GM11168 (cell line): ENCODE results near the gene ICE2.

ENCODE experiments used
- in situ Hi-C: fragments of 300-500 bp; cut with MboI; formaldehyde crosslinking; loops from one replicate; pipeline ENCODE4 v1.12.0; 2022; ENCODE audit warnings: low sequenced_read_pairs; ENCODE audit not compliant: unreplicated experiment

ICE2 gene

DNA sequence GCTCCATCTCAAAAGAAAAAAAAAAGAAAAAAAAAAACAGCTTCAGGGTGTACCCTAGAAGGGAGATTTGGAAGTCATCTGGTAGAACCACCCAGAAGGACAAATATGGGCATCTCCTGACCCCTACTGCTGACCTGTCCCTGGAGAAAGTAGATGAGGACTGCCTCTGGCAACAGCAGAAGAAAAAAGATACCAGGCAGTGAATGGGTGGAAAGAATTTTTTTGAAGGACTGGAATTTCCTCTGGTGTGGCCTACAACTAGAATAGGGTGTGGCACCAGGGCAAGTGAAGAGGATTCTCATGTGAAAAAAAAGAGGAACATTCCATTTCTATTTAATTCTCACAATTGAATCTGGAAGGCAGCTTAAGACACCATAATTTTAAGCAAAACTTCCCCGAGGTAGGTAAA lies 84.2 kb downstream of the ICE2 start:
- in situ Hi-C loops: no loop called here

DNA sequence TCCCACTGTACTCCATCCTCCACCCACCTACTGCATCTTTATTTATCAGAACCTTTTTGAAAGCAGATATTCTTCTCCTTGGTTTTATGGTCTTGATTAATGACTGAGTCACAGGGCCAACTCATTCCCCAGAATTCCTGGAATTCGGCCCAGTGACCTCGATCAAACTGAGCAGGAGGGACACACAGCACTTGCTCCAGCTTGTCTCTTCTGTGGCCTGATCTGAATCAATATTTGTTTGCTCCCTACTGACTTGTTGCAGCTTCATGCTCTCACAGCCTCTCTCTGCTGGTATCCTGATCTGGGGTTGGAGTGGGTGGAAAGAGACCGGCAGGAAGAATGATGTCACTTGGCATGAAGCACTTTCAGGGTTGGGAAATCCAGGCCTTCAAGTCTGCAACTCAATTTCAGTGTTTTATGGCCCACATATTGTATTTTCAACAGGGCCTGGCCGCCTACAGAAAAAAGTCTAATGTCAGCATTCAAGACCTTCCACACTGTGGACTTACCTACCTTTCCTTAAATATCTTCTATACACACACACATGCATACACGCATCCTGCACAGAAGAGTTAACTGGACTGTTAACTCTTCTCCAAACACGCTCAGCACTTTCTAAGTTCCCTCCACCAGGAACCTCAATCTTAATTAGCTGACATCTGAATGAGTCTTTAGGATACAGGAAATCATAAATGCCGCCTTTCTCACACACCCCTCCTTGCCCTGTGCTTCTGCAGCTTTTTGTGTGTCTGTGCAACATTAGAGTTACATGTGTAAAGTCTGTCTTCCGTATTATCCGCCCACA lies 85.8 kb downstream of the ICE2 start:
- in situ Hi-C loops: no loop called here

DNA sequence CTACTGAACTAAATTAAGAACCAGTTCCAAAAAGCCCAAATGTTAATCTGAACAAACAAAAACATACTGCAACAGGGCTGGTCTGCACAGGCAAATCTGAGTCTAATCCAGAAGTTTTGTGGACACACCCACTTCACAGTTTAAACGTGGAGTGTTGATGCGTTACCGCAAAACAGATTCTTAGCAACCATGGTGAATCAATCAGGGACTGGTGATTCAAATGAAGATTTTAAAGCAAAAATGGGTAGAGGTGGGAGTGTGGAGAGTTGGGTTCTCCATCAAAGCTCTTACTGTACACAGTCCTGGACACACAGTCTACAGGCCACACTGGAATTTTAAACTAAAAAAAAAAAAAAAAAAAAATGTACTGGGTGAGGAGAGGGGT lies 86.3 kb downstream of the ICE2 start:
- in situ Hi-C loops: no loop called here

DNA sequence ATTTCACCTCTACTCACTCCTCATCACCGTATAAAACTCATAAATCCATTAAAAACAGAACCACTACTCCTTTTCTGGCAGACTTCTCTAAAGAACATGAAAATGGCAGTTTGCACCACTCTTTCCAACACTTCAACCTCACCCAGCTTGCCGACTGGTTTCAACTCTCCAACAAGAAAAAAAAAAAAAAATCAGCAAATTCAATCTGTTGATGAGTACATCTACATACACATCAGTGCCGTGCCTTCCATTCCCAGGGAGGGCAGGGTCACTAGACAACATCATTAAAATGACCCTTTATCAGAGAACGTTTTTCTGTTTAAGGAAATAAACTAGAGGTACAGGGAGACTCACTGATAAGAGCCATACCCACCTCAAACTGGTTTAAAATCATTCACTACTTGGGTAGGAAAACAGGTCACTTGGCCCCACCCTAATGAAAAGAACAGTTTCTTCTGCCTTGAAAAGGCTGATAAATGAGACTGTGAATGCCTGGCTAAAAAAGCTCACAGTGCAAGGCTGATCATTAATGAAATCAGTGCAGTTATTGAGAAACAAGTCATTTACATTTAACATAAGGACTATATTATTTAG lies 87.1 kb downstream of the ICE2 start:
- in situ Hi-C loops: no loop called here

DNA sequence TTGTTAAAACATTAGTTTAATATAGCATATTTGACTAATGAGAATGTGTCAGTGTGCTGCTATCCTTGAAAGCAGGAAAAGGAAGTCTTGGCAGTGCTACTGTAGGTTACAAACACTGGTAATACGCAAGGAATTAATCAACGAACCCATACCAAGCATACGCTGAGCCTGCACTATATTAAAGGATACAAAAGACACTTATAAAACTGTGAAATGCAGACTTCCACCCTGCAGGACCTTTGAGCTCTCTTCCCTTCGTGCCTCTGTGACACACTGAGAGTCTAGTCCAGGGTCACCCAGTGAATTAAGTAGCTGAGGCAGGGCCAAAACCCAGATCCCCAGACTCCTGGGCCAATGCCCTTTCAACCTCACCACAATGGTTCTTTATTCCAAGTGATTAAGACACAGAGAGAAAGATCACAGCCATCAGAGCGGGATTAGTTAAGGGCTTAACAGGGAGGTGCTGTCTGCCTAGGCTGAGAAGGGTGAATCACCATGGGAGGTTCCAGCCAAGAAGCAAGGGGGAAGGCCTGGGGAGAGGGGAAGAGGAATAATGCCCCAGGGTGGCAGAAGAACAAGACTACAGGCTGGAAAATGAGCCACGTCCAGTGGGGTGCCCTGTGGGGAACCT lies 88.0 kb downstream of the ICE2 start:
- in situ Hi-C loops: no loop called here

DNA sequence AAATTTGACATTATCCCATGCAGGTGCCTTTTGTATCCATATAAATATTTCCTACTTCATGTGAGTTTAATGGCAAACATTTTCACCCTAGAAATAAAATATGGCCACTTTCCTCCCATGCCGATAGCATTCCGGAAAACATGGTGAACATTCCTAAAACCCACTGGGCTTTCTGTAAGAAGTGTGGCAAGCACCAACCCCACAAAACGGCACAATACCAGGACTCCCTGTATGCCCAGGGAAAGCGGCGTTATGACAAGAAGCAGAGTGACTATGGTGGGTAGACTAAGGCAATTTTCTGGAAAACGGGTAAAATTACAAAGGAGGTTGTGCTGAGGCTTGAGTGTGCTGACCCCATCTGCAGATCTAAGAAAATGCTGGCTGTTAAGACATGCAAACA lies 88.7 kb downstream of the ICE2 start:
- in situ Hi-C loops: no loop called here

DNA sequence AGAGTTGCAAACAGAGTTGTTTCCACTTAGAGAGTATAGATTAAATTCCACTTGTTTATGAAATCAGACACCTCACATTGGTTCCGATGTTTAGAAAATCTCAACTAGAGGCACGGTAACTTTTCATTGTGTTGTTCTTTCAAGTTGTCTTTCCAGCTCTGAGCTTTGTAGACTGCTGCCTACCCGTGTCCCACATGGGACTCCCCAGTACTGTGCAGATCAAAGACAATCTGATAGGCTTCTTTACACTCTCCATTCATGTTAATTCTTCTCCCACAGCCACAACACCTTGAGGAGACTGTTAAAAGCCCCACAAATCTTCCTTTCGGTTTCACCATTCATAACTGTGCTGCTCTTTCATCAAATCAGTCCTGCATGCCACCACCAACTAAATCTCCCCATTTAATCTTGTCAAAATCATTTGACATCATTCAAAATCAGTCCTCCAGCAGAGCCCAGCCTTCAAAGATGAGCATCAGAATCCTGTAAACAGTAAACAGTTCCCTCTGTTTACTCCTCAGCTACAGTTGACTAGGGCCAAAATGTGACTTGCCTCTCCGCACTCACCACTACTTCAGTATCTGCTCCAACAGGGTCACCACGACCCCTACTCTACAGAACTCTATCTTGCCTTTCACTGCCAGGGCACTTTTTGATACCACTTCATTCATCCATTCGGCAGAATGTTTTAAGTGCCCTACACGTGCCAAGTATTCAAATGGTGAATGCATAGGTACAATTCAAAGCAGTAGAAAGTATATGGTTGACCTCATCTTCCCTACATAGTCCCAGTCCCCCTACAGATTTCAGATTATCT lies 89.5 kb downstream of the ICE2 start:
- in situ Hi-C loops: no loop called here

DNA sequence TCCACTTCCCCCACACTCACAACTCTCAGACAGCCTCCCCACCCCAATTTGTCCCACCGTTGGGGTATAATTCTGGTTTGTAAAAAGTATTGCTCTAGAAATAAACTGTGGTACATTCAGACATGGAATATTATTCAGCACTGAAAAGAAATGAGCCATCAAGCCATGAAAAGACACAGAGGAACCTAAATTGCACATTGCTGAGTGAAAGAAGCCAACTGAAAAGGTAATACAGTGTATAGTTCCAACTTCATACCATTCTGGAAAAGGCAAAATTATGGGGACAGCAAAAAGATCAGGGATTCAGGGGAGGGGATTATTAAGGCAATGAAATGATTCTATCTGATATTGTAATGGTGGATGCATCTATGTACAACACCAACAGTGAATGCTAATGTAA lies 91.6 kb downstream of the ICE2 start:
- in situ Hi-C loops: no loop called here

DNA sequence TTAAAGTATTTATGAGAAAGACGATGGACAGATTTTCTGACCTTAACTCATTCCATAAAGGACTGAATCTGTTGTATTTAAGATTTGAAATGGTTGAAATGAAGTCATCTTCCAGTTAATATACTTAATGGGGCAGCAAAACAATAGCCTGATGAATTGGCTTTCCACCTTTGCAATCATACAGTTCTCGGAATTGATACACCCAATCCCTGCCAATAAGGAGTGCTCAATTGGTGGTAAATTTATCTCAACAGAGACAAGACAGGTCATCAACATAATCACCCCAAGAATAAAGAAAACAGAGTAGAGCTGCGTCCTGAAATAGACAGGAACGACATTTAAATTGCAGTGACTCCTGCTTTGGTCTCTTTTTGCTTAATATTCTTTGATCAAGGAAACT lies 92.3 kb downstream of the ICE2 start:
- in situ Hi-C loops: no loop called here

DNA sequence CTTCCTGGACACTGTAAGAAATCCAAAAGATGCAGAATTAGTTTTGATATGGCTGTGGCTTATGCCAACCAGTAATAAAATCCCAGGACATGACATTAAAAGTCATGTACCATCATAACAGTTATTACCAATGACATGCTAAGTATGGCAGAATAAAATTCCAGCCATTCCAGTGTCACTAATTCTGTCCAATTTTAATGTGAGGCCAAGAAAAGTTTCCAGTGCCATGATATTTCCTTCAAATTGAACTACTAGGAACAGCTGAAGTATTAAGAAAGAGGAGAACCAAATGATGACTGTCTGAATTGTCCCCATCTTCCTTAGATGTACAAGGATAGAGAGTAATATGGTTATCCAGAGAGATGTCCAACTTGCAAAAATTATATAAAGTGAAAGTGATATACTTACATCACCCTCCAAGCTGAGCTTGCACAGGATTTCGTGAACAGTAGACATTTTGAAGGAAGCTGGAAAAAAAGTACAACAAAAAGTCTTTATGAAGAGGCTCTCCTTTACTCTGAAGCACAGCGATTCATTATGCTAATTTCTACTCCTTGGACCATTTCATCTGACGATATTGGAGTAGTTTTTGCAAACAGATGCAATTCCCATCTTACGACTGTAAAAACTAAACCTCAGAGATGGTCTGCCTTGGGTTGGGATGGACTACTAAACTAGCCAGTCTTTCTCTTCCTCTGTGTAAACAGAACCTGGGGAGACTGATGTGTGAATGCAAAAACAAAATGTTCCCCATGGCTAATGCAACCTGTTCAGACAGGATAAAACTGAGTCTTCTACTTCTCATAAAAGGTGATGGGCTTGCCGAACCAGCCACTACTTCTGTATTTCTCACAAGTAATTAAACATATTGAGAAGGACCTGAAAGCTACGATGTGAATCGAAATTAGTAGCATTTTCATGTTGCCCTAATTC lies 93.1 kb downstream of the ICE2 start:
- in situ Hi-C loops: no loop called here

DNA sequence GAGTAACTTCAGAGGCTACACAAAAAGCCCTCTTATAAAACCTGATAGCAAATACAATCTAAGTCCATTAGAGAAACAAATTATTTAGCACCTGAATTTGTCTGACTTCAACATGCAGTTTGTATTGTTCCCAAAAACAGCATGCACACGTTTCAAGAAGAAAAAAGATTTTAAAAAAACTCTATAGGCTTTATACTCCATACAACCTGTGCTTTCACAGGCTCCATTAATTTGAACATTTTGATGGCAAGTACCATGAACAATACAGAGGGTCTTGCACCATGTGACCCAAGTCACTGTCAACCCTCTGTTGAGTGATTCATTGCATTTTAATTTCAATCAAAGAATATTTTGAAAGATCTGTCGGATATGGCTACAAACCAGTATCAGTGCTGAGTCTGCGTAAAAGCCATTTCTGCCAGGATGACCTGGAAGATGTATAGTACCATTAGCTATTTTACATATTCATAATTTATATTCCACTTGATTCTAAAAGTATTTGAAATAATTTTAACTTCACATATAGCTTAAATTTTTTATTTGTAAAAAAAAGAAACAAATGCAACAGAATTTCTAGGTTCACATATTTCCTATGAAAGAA lies 94.3 kb downstream of the ICE2 start:
- in situ Hi-C loops: no loop called here

DNA sequence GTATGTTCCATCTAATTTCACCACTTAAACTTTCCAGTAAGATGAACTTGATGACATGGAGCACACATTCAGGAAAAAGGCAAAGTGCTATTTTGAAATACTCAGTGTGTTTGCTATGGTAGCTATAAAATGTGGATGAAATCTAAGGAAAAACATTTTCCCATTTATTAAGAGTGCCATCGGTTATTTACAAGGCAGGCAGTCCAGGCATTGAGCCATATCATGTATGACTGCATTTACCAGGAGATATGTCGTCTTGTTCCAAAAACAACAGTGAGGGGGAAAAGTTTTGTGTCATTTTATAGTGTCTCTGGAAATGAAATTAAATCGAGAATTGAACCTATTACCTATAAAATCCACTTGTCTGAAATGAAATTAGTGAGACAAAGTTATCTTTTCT lies 94.9 kb downstream of the ICE2 start:
- in situ Hi-C loops: no loop called here

DNA sequence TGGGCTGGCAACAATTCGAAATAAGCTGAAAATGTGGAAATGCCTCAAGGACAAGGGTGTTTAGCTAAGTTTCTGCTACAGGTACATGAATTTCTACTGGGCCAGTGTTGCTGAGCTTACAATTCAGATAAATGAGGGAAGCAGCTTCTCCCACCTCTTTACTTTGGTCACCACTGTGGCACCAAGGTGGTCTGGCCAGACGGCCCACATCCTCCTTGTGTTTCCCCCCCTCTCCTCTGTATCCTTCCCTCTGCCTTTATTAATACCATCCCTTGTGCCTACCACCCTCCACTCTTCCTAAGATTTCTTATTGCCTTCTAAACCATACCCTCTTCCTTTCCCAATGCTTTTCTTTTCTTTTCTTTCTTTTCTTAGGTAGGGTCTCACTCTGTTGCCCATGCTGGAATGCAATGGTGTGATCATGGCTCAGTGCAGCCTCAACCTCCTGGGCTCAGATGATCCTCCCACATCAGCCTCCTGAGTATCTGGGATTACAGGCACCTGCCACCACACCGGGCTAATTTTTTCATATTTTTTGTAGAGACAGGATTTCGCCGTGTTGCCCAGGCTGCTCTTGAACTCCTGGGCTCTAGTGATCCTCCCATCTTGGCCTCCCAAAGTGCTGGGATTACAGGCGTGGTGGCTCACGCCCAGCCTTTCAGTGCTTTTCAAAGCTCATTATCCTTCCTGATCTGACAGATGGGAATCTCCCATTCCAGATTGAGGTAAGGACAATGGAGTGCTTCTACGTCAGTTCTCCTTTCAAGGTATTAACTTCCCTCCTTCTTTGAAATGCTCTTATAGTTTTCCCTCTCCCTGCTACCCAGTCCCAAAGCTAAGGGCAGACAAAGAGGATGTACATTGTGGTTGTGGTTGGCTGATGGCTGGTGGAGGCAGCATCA lies 95.9 kb downstream of the ICE2 start:
- in situ Hi-C loops: no loop called here

DNA sequence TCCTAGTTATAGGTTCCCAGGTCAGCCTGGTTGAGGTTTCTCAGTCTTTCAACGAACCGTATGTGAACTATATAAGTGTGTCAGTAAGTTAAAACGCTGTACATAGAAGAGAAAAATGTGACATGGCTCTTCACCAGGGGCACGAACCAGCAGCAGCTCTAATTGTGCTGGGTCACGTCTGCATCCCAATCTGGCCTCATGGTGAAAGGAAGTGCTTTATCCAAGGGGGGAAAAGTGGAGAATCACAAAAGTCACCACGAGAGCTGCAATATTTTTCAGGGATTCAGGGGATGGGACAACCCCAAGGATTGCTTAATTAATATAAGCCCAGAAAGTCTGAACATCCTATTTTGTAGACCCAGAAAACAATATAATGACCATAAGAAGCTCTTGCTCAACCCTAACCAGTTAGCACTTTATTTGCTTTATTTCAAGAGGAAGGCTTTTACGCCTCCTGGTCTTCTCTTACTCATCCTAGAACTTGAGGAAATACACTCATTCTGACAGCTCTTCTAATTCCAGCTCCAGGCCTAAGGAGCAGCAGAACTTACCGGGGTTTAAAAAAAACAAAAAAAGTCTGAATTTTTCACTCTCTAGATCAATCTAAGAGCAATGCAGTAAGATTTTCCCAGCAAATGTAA lies 97.7 kb downstream of the ICE2 start:
- in situ Hi-C loops: no loop called here

DNA sequence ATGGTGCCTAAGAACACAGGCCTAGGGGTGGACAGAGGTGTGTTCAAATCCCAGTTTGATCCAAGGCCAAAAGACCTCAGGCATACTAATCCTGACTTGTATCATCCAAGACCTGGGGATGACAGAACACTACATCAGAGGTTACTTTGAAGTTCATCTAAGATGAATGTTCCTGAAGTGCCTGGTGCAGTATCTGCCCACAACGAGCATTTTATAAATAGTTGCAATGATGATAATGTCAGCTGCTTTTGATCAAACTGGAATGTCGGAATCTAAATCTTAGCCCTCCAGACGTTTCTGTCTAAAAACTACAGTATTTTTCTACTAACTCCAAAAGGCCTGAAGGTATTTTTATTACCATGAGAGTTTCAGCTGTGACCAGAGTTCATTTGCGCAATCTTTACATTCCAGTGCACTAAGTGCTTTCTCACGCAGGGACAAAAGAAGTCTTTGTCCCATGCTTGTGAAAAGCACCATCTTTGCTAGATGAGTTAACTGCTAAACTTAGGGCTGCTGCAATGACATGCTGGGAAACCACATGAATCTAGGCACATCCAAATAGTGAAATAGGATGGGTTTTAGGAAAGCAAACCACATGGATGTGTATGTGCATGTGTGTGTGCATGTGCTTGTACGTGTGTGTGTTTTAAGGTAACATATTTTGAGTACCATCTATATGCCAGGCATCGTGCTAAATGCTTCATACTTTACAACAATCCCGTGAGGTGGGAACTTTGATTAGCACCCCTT lies 99.2 kb downstream of the ICE2 start:
- in situ Hi-C loops: no loop called here

DNA sequence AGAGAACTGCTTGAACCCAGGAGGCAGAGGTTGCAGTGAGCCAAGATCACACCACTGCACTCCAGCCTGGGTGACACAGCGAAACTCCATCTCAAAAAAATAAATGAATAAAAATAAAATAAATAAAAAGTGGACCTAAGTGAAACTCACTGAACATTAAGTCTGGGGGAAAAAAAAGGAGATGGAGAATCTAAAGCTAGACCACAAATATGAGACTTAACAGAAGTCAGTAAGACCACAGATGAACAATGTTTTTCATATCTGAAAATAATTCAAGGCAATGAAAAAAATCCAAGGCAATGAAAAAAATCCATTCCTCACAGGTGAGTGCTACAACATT lies 99.8 kb downstream of the ICE2 start:
- in situ Hi-C loops: no loop called here

DNA sequence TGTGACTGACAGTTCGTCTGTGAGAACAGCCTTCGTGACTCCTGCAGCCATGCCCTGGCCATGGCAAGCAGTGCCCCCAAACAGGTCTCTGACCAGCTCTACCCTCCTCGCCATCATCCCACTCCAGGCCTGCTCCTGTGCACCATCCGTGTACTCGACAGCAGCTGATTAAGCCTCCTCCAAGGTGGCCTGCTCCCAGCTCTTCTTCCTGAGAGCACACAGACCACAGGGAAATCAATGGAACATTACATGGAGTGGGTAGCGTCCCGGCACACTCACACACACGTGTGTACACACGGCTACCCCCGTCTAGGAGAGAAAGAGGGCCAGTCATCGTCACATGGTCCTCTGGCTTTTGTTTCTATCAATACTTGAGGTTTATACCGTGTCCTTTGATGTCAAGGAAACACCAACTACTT lies 102.3 kb downstream of the ICE2 start:
- in situ Hi-C loops: no loop called here
